Esophagus squamous epithelium (tissue), 4 donors: ENCODE measurements around the gene MYO5A.

Experiments
- CTCF ChIP-seq, 6 experiments: fragments of 450-650 bp in 4 of 6; fragments of 200-600 bp in 2 of 6; sonication (generic) in 2 of 6; IDR thresholded peaks; one replicate each; pipeline ENCODE4 v1.5.1; 2016 to 2019; ENCODE audit warnings: antibody characterized with exemption in 6 of 6, mild to moderate bottlenecking in 4 of 6, moderate library complexity in 4 of 6
- POLR2A ChIP-seq, 4 donors: fragments of 450-650 bp; IDR thresholded peaks; one replicate each; pipeline ENCODE4 v1.6.1; 2017; ENCODE audit warnings: antibody characterized with exemption in 4 of 4, mild to moderate bottlenecking in 4 of 4, moderate library complexity in 3 of 4

- TF ChIP-seq POLR2A (IDR thresholded peaks at IDR 0.05) (no peak), CTCF (IDR thresholded peaks at IDR 0.05) (no peak)
Measured at GRCh38 chr15:52506549-52506948, 22.1 kb downstream of the MYO5A start.
